ENCODE results near the gene ZNF680.
"Not testable (repeated sequence)": the region's sequence is repeated elsewhere in the genome, so short reads cannot be mapped to it uniquely, and the experiment has no call there.

GRCh38 chr7:64569372-64570283 lies 6.8 kb upstream of the ZNF680 start:
- peak; percentile 29 for TF ChIP-seq CTCF (conservative IDR thresholded peaks at IDR 0.05; ENCODE audit: low read depth, low read length)
- TF ChIP-seq MAFK (IDR thresholded peaks at IDR 0.05; ENCODE audit: low read depth, low read length); POLR2A (IDR thresholded peaks at IDR 0.05; ENCODE audit: low read depth, low read length); RAD21 (IDR thresholded peaks at IDR 0.05; ENCODE audit: low read length); SMC3 (IDR thresholded peaks at IDR 0.05; ENCODE audit: low read depth, low read length); CHD1 (IDR thresholded peaks at IDR 0.05; ENCODE audit: low read depth, low read length); BHLHE40 (IDR thresholded peaks at IDR 0.05; ENCODE audit: low read depth, low read length); RFX5 (IDR thresholded peaks at IDR 0.05; ENCODE audit: low read depth, low read length); CEBPB (IDR thresholded peaks at IDR 0.05; ENCODE audit: low read depth, low read length); MXI1 (IDR thresholded peaks at IDR 0.05; ENCODE audit: borderline replicate concordance, low read depth, low read length); FOS (IDR thresholded peaks at IDR 0.05; ENCODE audit: low read depth, low read length): not testable (repeated sequence)
- TF ChIP-seq, protein P1, sequence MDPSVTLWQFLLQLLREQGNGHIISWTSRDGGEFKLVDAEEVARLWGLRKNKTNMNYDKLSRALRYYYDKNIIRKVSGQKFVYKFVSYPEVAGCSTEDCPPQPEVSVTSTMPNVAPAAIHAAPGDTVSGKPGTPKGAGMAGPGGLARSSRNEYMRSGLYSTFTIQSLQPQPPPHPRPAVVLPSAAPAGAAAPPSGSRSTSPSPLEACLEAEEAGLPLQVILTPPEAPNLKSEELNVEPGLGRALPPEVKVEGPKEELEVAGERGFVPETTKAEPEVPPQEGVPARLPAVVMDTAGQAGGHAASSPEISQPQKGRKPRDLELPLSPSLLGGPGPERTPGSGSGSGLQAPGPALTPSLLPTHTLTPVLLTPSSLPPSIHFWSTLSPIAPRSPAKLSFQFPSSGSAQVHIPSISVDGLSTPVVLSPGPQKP (IDR thresholded peaks at IDR 0.05; ENCODE audit: borderline replicate concordance, low read depth, low read length): not testable (repeated sequence)
